ENCODE measurements around the gene NAPA.

Gene NAPA

GRCh38 chr19:47512183-47512947 lies 2.5 kb downstream of the NAPA start:
- Mint-ChIP-seq H3K4me1 (ENCODE audit: low read depth) (peaks cover 67% of the 10 kb centered on the region), H3K4me3 (peak overlapping the region; percentile 98), H3K27ac (peak overlapping the region; percentile 83), H3K27me3 (no peaks in the 10 kb centered on the region), H3K9me3 (no peaks in the 10 kb centered on the region), H3K36me3 (ENCODE audit: low read depth) (peaks cover 4% of the 10 kb centered on the region)

GRCh38 chr19:47511681-47512080 lies 3.2 kb downstream of the NAPA start:
- no peaks in the 10 kb centered on the region for H3K27me3 Mint-ChIP-seq
- H3K4me3 Mint-ChIP-seq = no peak overlapping the region
- peaks cover 4% of the 10 kb centered on the region for H3K36me3 Mint-ChIP-seq (ENCODE audit: low read depth)
- H3K9me3 Mint-ChIP-seq = no peaks in the 10 kb centered on the region
- H3K27ac Mint-ChIP-seq = no peak overlapping the region
- peaks cover 61% of the 10 kb centered on the region for H3K4me1 Mint-ChIP-seq (ENCODE audit: low read depth)

DNA sequence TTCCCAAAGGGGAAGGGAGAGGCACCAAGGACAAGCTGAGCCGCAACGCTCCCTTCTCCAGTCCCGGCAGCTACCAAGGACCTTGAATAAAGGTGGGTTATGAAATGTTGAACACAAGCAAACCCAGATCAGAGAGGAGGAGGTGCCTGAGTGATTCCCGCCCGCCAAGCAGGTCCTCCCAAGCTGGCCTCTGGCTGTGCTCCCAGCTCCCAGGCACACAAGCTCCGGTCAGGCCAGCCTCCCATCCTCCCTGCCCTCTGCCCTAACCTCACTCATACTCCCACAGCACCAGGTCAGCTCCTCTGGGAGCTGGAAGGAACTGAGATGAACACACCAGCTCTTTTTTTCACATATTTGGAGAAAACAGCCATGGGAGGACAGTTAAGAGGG lies 3.7 kb downstream of the NAPA start:
- H3K27me3 Mint-ChIP-seq = no peaks in the 10 kb centered on the region
- H3K36me3 Mint-ChIP-seq (ENCODE audit: low read depth) = peaks cover 4% of the 10 kb centered on the region
- H3K9me3 Mint-ChIP-seq = no peaks in the 10 kb centered on the region
- no peak overlapping the region for H3K27ac Mint-ChIP-seq
- no peak overlapping the region for H3K4me3 Mint-ChIP-seq
- peaks cover 55% of the 10 kb centered on the region for H3K4me1 Mint-ChIP-seq (ENCODE audit: low read depth)

- Mint-ChIP-seq H3K27ac (no peak overlapping the region), H3K4me1 (ENCODE audit: low read depth) (peaks cover 50% of the 10 kb centered on the region), H3K27me3 (no peaks in the 10 kb centered on the region), H3K36me3 (ENCODE audit: low read depth) (peaks cover 4% of the 10 kb centered on the region), H3K4me3 (no peak overlapping the region), H3K9me3 (no peaks in the 10 kb centered on the region)
These were observed 4.2 kb downstream of the NAPA start for GRCh38 chr19:47510516-47511127.

GRCh38 chr19:47509973-47510372 lies 4.9 kb downstream of the NAPA start:
- peaks cover 4% of the 10 kb centered on the region for H3K36me3 Mint-ChIP-seq (ENCODE audit: low read depth)
- H3K4me1 Mint-ChIP-seq (ENCODE audit: low read depth) = peaks cover 44% of the 10 kb centered on the region
- H3K27ac Mint-ChIP-seq = no peak overlapping the region
- H3K4me3 Mint-ChIP-seq = no peak overlapping the region
- H3K9me3 Mint-ChIP-seq = no peaks in the 10 kb centered on the region
- H3K27me3 Mint-ChIP-seq = no peaks in the 10 kb centered on the region

DNA sequence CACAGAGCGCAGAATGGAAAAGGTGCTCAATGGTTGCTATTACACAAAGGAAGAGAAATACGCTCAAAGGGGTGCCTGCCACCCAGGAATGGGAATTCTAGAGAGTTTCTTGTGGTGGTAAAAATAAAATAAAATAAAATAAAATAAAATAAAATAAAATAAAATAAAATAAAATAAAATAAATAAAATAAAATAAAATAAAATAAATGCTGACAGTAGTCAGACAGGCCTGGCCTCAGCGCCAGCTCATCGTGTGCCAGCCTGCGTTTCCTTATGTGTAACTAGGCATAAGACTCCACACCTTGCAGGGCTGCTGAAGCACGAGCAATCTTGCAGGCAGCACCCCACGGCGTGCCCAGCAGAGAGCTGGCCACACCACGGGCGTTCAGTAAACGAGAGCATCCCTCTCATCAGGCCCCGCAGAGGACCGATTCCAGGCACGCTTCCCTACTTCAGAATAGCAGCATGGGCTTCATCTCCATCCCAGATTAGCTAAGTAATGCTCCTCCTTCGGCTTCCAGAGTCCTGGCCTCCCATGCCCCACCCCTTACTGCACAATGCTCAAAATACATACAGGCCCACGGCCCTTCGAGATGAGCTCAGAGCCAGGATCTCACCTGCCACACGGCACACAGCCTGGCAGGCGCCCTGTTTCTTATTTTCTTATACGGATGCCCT lies 5.6 kb downstream of the NAPA start:
- Mint-ChIP-seq H3K27ac (no peak overlapping the region), H3K9me3 (no peaks in the 10 kb centered on the region), H3K4me1 (ENCODE audit: low read depth) (peaks cover 37% of the 10 kb centered on the region), H3K4me3 (no peak overlapping the region), H3K27me3 (no peaks in the 10 kb centered on the region), H3K36me3 (ENCODE audit: low read depth) (peaks cover under 1% of the 10 kb centered on the region)

DNA sequence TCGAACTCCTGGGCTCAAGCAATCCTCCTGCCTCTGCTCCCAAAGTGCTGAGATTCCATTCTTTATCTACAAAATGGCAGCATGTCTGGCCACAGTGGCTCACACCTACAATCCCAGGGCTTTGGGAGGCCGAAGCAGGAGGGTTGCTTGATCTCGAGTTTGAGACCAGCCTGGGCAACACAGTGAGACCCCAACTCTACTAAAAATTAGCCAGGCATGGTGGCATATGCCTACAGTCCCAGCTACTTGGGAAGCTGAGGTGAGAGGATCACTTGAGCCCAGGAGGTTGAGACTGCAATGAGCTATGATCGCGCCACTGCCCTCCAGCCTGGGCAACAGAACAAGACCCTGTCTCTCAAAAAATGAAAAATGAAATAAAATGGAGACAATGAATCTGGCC lies 6.1 kb downstream of the NAPA start:
- H3K27ac Mint-ChIP-seq = no peak overlapping the region
- H3K4me1 Mint-ChIP-seq (ENCODE audit: low read depth) = peaks cover 31% of the 10 kb centered on the region
- H3K36me3 Mint-ChIP-seq (ENCODE audit: low read depth) = no peaks in the 10 kb centered on the region
- no peaks in the 10 kb centered on the region for H3K9me3 Mint-ChIP-seq
- H3K4me3 Mint-ChIP-seq = no peak overlapping the region
- H3K27me3 Mint-ChIP-seq = no peaks in the 10 kb centered on the region

DNA sequence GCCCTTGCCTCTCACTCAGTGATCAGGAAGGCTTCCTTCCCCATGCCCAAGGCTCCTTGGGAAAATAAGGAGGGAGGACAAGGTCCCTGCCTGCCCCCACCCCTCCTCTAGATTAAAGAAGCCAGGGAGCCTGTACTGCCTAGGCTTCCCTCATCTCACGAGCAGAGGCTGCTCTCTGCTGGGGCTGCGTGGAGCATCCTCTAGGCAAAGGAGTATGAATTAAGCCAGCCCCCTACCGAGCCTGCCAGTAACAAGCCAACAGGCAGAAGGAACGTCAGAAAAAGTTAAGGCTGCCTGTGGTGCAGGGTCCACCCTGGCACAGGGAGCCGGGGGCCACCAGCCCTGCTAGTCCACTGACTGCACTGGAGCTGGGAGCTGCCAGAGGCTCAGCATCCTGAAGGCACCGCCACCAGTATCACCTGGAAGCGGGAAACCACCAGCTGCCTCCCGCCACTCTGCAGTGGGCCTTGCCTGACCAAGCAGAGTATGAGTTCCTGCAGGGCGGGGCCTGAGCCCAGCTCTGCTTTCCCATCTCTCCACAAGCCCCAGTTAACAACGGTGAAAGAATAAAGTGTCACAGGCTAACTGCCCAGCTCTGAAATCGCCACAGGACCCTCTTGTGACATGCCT lies 6.8 kb downstream of the NAPA start:
- Mint-ChIP-seq H3K36me3 (ENCODE audit: low read depth) (no peaks in the 10 kb centered on the region), H3K27me3 (no peaks in the 10 kb centered on the region), H3K4me3 (no peak overlapping the region), H3K4me1 (ENCODE audit: low read depth) (peaks cover 24% of the 10 kb centered on the region), H3K9me3 (no peaks in the 10 kb centered on the region), H3K27ac (no peak overlapping the region)

DNA sequence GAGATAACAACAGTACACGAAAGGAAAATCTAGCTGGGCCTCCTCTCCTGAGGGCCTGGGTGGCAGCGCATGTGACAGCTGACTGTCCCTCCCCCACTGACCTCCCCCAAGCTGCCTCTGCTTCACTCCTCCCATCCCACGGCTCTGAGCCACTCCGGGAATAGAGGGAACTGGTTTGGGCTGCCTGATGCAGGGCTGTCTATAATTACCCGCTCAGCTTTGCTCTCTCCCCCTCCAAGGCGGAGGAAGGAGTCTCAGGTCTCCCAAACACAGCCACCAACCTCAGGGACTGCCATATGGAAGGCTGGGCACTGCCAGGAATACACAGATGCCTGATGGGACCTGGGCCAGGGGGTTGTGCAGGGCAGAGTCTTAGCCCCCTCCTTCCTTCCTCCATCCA lies 7.9 kb downstream of the NAPA start:
- Mint-ChIP-seq H3K27me3 (no peaks in the 10 kb centered on the region), H3K9me3 (no peaks in the 10 kb centered on the region), H3K27ac (no peak overlapping the region), H3K4me1 (ENCODE audit: low read depth) (peaks cover 14% of the 10 kb centered on the region), H3K36me3 (ENCODE audit: low read depth) (peaks cover 5% of the 10 kb centered on the region), H3K4me3 (no peak overlapping the region)

DNA sequence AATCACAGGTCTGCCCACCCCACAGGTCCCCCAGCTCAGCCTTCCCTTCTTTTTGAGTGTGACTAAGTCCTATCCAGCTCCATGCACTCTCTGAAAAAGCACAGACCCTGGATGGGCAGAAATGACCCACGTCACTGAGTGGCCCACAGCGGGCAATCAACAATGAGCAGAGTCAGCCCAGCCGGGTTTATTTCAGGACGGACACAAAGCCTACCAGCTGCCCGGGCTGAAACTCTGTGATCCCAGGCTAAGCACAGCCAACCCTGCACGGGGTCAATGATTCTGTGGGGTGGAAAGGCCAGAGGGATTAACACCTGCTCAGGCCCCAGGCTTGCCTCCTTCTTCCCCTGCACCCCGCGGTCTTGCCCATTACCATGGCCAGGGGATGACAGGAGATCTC lies 8.4 kb downstream of the NAPA start:
- Mint-ChIP-seq H3K27me3 (no peaks in the 10 kb centered on the region), H3K9me3 (no peaks in the 10 kb centered on the region), H3K4me3 (no peak overlapping the region), H3K27ac (no peak overlapping the region), H3K36me3 (ENCODE audit: low read depth) (peaks cover 8% of the 10 kb centered on the region), H3K4me1 (ENCODE audit: low read depth) (peaks cover 10% of the 10 kb centered on the region)

- Mint-ChIP-seq H3K9me3 (no peaks in the 10 kb centered on the region), H3K27ac (no peak overlapping the region), H3K4me1 (ENCODE audit: low read depth) (peaks cover 10% of the 10 kb centered on the region), H3K36me3 (ENCODE audit: low read depth) (peaks cover 10% of the 10 kb centered on the region), H3K27me3 (no peaks in the 10 kb centered on the region), H3K4me3 (no peak overlapping the region)
These were observed 9.4 kb downstream of the NAPA start for GRCh38 chr19:47505506-47505905.

DNA sequence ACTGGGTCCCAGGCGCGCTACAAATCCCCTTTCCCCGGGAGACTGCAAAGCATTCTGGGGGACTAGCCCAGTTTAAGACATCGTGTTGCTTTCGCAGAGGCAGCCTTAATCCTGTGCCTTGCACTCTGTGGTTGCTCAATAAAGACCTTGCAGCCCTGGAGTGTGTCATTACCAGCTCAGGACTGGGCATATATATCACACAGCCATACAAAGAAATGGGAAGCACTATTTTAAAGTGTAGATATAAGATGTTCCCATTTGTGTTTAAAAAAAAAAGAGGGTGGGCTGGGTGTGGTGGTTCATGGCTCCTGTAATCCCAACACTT lies 11.1 kb downstream of the NAPA start:
- no peaks in the 10 kb centered on the region for H3K9me3 Mint-ChIP-seq
- H3K36me3 Mint-ChIP-seq (ENCODE audit: low read depth) = peaks cover 10% of the 10 kb centered on the region
- H3K4me1 Mint-ChIP-seq (ENCODE audit: low read depth) = peaks cover under 1% of the 10 kb centered on the region
- H3K4me3 Mint-ChIP-seq = no peak overlapping the region
- H3K27me3 Mint-ChIP-seq = no peaks in the 10 kb centered on the region
- H3K27ac Mint-ChIP-seq = no peak overlapping the region

- H3K36me3 Mint-ChIP-seq (ENCODE audit: low read depth) = peaks cover 10% of the 10 kb centered on the region
- H3K27ac Mint-ChIP-seq = no peak overlapping the region
- H3K4me1 Mint-ChIP-seq (ENCODE audit: low read depth) = no peaks in the 10 kb centered on the region
- H3K9me3 Mint-ChIP-seq = no peaks in the 10 kb centered on the region
- no peaks in the 10 kb centered on the region for H3K27me3 Mint-ChIP-seq
- H3K4me3 Mint-ChIP-seq = no peak overlapping the region
These were observed 11.6 kb downstream of the NAPA start for GRCh38 chr19:47503130-47503825.

DNA sequence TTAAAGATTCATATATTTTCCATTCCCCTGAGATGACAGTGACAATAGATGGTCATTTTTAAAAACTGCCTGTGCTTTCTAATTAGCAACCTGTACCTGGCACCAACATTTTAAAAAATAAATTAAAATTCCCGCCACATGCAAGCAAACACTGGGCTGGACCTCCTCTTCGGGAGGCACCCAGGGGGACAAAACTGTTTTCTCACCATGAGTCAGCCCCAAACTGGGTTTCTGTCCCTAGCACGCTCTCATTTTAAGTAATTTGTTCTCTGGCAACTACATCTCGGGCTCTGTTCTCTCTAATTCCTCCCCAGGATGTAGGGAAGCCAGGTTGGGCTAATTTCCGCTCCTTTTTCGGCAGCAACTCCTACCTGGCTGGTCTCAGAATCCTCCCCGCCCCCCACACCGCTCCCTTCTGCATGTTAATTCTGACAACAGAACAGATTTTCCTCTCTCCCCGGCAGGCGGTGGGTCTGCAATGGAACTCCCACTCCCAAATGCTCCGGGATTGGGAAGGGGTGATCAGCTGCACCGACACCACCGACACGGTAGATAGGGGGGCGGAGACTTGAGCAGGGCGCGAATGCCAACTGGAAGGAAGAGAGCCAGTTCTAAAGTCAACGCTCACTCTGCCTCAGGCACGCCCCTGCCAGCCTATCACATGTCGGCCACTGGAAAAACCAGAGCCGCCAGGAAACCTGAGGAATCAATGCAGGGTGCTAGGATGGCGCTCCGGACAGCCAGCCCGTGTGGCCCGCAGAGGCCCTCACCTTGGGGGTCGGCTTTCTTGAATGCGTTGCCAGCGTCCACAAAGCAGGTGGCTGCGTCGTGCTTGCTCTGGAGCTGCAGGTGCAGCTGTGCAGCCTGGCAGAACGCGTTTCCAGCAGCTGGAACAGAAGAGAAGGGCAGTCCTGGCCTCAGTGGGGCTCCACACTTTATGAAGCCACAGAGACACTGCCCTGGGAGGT lies 14.7 kb downstream of the NAPA start:
- no peak overlapping the region for H3K4me3 Mint-ChIP-seq
- H3K9me3 Mint-ChIP-seq = no peaks in the 10 kb centered on the region
- H3K27ac Mint-ChIP-seq = no peak overlapping the region
- no peaks in the 10 kb centered on the region for H3K27me3 Mint-ChIP-seq
- peaks cover 13% of the 10 kb centered on the region for H3K36me3 Mint-ChIP-seq (ENCODE audit: low read depth)
- H3K4me1 Mint-ChIP-seq (ENCODE audit: low read depth) = no peaks in the 10 kb centered on the region
